ENCODE measurements around the gene KLHL17.

KLHL17 gene

GRCh38 chr1:980137-980571 lies 19.8 kb downstream of the KLHL17 start:
- no peak for DNase-seq (ENCODE audit: extremely low read depth, low read depth)
- no peak for TF ChIP-seq CTCF (IDR thresholded peaks at IDR 0.05; ENCODE audit: low read depth, low read length)

- no peak for DNase-seq (ENCODE audit: extremely low read depth, low read depth)
- no peak for TF ChIP-seq CTCF (IDR thresholded peaks at IDR 0.05; ENCODE audit: low read depth, low read length)
Observed at GRCh38 chr1:980602-981395, 20.4 kb downstream of the KLHL17 start.

- DNase-seq (ENCODE audit: extremely low read depth, low read depth), result no peak
- no peak for TF ChIP-seq CTCF (IDR thresholded peaks at IDR 0.05; ENCODE audit: low read depth, low read length)
Observed at GRCh38 chr1:981491-981954, 21.1 kb downstream of the KLHL17 start.

- no peak for TF ChIP-seq CTCF (IDR thresholded peaks at IDR 0.05; ENCODE audit: low read depth, low read length)
- DNase-seq (ENCODE audit: extremely low read depth, low read depth), result no peak
Observed at GRCh38 chr1:981955-982558, 21.7 kb downstream of the KLHL17 start, which contains the start of gene PERM1. Gene PERM1 (minus strand): TSS chr1:982093. CDS start chr1:981029, 1,064 bp downstream.

GRCh38 chr1:982765-983436 lies 22.5 kb downstream of the KLHL17 start:
- no peak for TF ChIP-seq CTCF (IDR thresholded peaks at IDR 0.05; ENCODE audit: low read depth, low read length)
- no peak for DNase-seq (ENCODE audit: extremely low read depth, low read depth)

GRCh38 chr1:983798-984475 lies 23.6 kb downstream of the KLHL17 start:
- TF ChIP-seq CTCF (IDR thresholded peaks at IDR 0.05; ENCODE audit: low read depth, low read length), result peak; percentile 74
- DNase-seq (ENCODE audit: extremely low read depth, low read depth), result no peak
